OCI-LY1 (cell line): Measurements from ENCODE around the gene DYNC2I2.

Experiments used
- EZH2 ChIP-seq: fragments of 200-600 bp; sonication (generic), shearing (Covaris generic); IDR thresholded peaks from 2 replicates; pipeline ENCODE4 v1.8.0; 2017; ENCODE audit warnings: borderline replicate concordance, mixed run types, mild to moderate bottlenecking, antibody characterized with exemption, low read length, moderate library complexity, mixed read lengths
- TF ChIP-seq, protein P1 (sequence below): fragments of 200-600 bp; sonication (generic), shearing (Covaris generic); IDR thresholded peaks from 2 replicates; pipeline ENCODE4 v1.5.1; 2017; ENCODE audit warnings: mild to moderate bottlenecking, antibody characterized with exemption, low read length, moderate library complexity, mixed read lengths

DNA sequence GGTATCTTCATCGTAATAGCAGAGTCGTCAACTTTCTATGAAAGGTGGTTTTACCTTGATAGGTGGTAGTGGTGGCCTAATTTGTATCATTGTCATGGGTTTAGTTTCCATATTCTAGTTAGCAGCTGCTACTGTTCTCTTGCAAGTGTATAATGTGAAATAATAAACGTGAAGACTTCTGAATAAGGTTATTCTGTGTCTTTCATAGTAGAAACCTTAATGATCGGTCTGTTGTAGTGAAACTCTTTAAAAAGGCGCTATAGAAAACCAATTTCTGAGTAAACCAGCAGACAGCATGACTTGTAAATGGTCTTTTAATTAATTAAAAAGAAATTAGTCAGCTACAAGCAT lies 34.0 kb upstream of the DYNC2I2 start:
- TF ChIP-seq, protein P1, sequence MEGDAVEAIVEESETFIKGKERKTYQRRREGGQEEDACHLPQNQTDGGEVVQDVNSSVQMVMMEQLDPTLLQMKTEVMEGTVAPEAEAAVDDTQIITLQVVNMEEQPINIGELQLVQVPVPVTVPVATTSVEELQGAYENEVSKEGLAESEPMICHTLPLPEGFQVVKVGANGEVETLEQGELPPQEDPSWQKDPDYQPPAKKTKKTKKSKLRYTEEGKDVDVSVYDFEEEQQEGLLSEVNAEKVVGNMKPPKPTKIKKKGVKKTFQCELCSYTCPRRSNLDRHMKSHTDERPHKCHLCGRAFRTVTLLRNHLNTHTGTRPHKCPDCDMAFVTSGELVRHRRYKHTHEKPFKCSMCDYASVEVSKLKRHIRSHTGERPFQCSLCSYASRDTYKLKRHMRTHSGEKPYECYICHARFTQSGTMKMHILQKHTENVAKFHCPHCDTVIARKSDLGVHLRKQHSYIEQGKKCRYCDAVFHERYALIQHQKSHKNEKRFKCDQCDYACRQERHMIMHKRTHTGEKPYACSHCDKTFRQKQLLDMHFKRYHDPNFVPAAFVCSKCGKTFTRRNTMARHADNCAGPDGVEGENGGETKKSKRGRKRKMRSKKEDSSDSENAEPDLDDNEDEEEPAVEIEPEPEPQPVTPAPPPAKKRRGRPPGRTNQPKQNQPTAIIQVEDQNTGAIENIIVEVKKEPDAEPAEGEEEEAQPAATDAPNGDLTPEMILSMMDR = no peak
- TF ChIP-seq EZH2 = no peak
